ENCODE results near the gene ERMP1. TPM values are rescaled to one million over a fixed set of nuclear protein-coding genes. Genes with fewer than 3 reads are reported as not detected.

Gene ERMP1
- total and polyA plus RNA-seq, 2 of the 8 experiments (the other 6 are each of a cell fraction or from before 2014, with no cell fraction given): 12.8 to 16.7 TPM

GRCh38 chr9:5866272-5866671 is 33.4 kb upstream of the ERMP1 start:
- Histone ChIP-seq H3K79me1 (ENCODE audit: low read depth, low read length) (no peaks in the 10 kb centered on the region), H3K23me2 (ENCODE audit: low read depth, low read length) (no peaks in the 10 kb centered on the region), H2BK5ac (ENCODE audit: low read depth, low read length) (no peak overlapping the region), H3K4me1 (replicated peaks in 1 of 4; ENCODE audit: control insufficient read depth in 3 of 4, insufficient read depth in 4 of 4, low read length in 3 of 4) (peaks cover 0 to 2% (median 1%) of the 10 kb centered on the region in 4 experiments; a peak in 4 of 7 replicates), H4K5ac (ENCODE audit: insufficient read length, low read depth, low read length) (no peak overlapping the region), H3K9me3 (ENCODE audit: insufficient read depth in 2 of 2, low read depth in 1 of 2, low read length in 1 of 2) (no peaks in the 10 kb centered on the region), H3K36me3 (ENCODE audit: control insufficient read depth in 2 of 4, insufficient read depth in 4 of 4, low read length in 3 of 4) (no peaks in the 10 kb centered on the region), H2BK120ac (replicated peaks; ENCODE audit: low read depth, low read length) (no peak overlapping the region), H3K4me2 (ENCODE audit: insufficient read depth in 1 of 2, low read depth in 2 of 2, low read length in 2 of 2) (peak overlapping the region in 1 of 2 experiments; percentile 4; a peak in 1 of 4 replicates), H3K27ac (ENCODE audit: low read depth, low read length) (no peak overlapping the region), H3K9ac (replicated peaks in 1 of 4; ENCODE audit: extremely low read depth in 1 of 4, low read depth in 3 of 4, low read length in 3 of 4) (no peak overlapping the region), H3K79me2 (ENCODE audit: control insufficient read depth in 1 of 2, insufficient read depth in 2 of 2, low read length in 2 of 2) (no peaks in the 10 kb centered on the region), H2AFZ (ENCODE audit: low read length) (no peak overlapping the region), H3K56ac (replicated peaks; ENCODE audit: insufficient read length, low read depth, low read length) (no peak overlapping the region), H2BK20ac (ENCODE audit: low read length) (no peak overlapping the region), H3K18ac (ENCODE audit: extremely low read depth, low read length) (no peak overlapping the region), H4K91ac (replicated peaks; ENCODE audit: insufficient read length, low read length) (no peak overlapping the region), H4K8ac (ENCODE audit: extremely low read depth, insufficient read depth, low read length) (no peak overlapping the region), H3K14ac (ENCODE audit: insufficient read length) (no peak overlapping the region), H3K27me3 (replicated peaks in 1 of 4; ENCODE audit: control insufficient read depth in 3 of 4, extremely low read depth in 1 of 4, insufficient read depth in 3 of 4, low read length in 3 of 4) (no peaks in the 10 kb centered on the region), H3K23ac (ENCODE audit: insufficient read length) (no peak overlapping the region), H3K4me3 (ENCODE audit: extremely low read depth in 1 of 4, insufficient read depth in 2 of 4, low read depth in 3 of 4, low read length in 4 of 4) (no peak overlapping the region), H2BK12ac (ENCODE audit: low read depth, low read length) (no peak overlapping the region), H3K4ac (replicated peaks; ENCODE audit: insufficient read length, low read depth, low read length) (no peak overlapping the region), H2AK5ac (ENCODE audit: low read depth, low read length) (no peak overlapping the region), H2BK15ac (ENCODE audit: low read length) (no peak overlapping the region), H4K20me1 (replicated peaks in 1 of 2; ENCODE audit: control insufficient read depth in 1 of 2, insufficient read depth in 2 of 2, low read length in 2 of 2) (no peaks in the 10 kb centered on the region)
- WGBS, 2 experiments (ENCODE audit: extremely low coverage in 1 of 2, insufficient coverage in 1 of 2, insufficient read length in 1 of 2, insufficient replicate concordance in 2 of 2, low coverage in 1 of 2, low lambda C conversion rate in 2 of 2, missing lambda C conversion rate in 1 of 2): 76% methylated on average over 2 of the region's 2 CpGs; no CpG with 5 or more reads in 1 of the 2 experiments
- ChIA-PET CTCF (ENCODE audit: partially characterized antibody) (interaction anchor here (1.7 to 4.7 kb wide), 4 partner anchors 12 to 439 kb away, joined by 4 to 18 read pairs (median 6); no protein-coding TSS in a partner anchor), POLR2A (ENCODE audit: partially characterized antibody) (no interaction called here)
- FAIRE-seq: no peak
- DNase-seq (ENCODE audit: low read depth in 1 of 2, low spot score in 2 of 2): no peak
- no peak for TF ChIP-seq BACH1 (IDR thresholded peaks at IDR 0.05; ENCODE audit: low read length)
- no peak for TF ChIP-seq YY1 (IDR thresholded peaks at IDR 0.05; ENCODE audit: low read depth, low read length)
- no peak for TF ChIP-seq GABPA (IDR thresholded peaks at IDR 0.05; ENCODE audit: borderline replicate concordance, insufficient read depth, low read length)
- no peak for TF ChIP-seq E2F6 (IDR thresholded peaks at IDR 0.05)
- TF ChIP-seq GTF2F1 (IDR thresholded peaks at IDR 0.05; ENCODE audit: borderline replicate concordance, low read depth, low read length): no peak
- no peak for TF ChIP-seq USF2 (IDR thresholded peaks at IDR 0.05; ENCODE audit: low read length)
- TF ChIP-seq RBBP5 (IDR thresholded peaks at IDR 0.05; ENCODE audit: borderline replicate concordance, low read depth, low read length): no peak
- no peak for TF ChIP-seq SAP30 (IDR thresholded peaks at IDR 0.05; ENCODE audit: insufficient read depth, insufficient replicate concordance, low read length)
- TF ChIP-seq CEBPB (IDR thresholded peaks at IDR 0.05; ENCODE audit: low read depth, low read length): no peak
- no peak for TF ChIP-seq ASH2L (IDR thresholded peaks at IDR 0.05; ENCODE audit: low read length)
- TF ChIP-seq HDAC2 (IDR thresholded peaks at IDR 0.05; ENCODE audit: borderline replicate concordance in 1 of 2, low read depth in 2 of 2, low read length in 2 of 2): no peak
- TF ChIP-seq SIN3A (conservative IDR thresholded peaks at IDR 0.05 in 1 of 2, IDR thresholded peaks at IDR 0.05 in 1 of 2; ENCODE audit: low read depth in 1 of 2, low read length in 2 of 2): no peak

All from H1 (cell line).